Activated naive CD4-positive, alpha-beta T cell treated with anti-CD3 and anti-CD28 coated beads, Interleukin-2, amount 50 U/mL, for 72 hours (primary cell): Measurements from ENCODE around the gene PEG3. TPM values are rescaled to one million over a fixed set of nuclear protein-coding genes. Genes with fewer than 3 reads are reported as not detected.

ENCODE experiments used
- ATAC-seq, 2 donors: fragments of 150-1000 bp; cut with Tn5 transposase; 2 replicates each; pipeline ENCODE4 v1.10.0; 2021; ENCODE audit warnings: mild to moderate bottlenecking in 2 of 2, moderate library complexity in 2 of 2
- DNase-seq, 2 donors: peaks; one replicate each; pipeline ENCODE4 v3.0.0; 2021 to 2022; ENCODE audit warnings: low spot score in 2 of 2
- H3K27ac Mint-ChIP-seq, 2 donors: one replicate each; pipeline ENCODE4 v1.8.0; 2022; ENCODE audit warnings: mild to moderate bottlenecking in 2 of 2, mixed read lengths in 2 of 2
- H3K36me3 Mint-ChIP-seq, 2 donors: one replicate each; pipeline ENCODE4 v1.8.0; 2022; ENCODE audit warnings: mixed read lengths in 2 of 2
- H3K9me3 Mint-ChIP-seq, 2 donors: one replicate each; pipeline ENCODE4 v1.8.0; 2022; ENCODE audit warnings: mixed read lengths in 2 of 2
- total RNA-seq, 2 donors: library from RNA; stranded (reverse); gene quantifications; one replicate each; pipeline ENCODE4 v1.2.3, GENCODE V29; 2022

PEG3 gene
- total RNA-seq, 2 donors from 2014 or later = not detected

GRCh38 chr19:56827708-56828107 lies 12.8 kb downstream of the PEG3 start:
- ATAC-seq (no peak), DNase-seq (no peak)
- Mint-ChIP-seq H3K36me3 (peaks cover 10 to 44% of the 10 kb centered on the region in 2 donors), H3K9me3 (peaks cover 13 to 39% of the 10 kb centered on the region in 2 donors), H3K27ac (no peak overlapping the region)

GRCh38 chr19:56823956-56824355 lies 16.6 kb downstream of the PEG3 start:
- H3K36me3 Mint-ChIP-seq = peaks cover 21 to 56% of the 10 kb centered on the region in 2 donors
- H3K9me3 Mint-ChIP-seq = peaks cover 26 to 64% of the 10 kb centered on the region in 2 donors
- DNase-seq = no peak
- ATAC-seq = no peak
- H3K27ac Mint-ChIP-seq = no peak overlapping the region

DNA sequence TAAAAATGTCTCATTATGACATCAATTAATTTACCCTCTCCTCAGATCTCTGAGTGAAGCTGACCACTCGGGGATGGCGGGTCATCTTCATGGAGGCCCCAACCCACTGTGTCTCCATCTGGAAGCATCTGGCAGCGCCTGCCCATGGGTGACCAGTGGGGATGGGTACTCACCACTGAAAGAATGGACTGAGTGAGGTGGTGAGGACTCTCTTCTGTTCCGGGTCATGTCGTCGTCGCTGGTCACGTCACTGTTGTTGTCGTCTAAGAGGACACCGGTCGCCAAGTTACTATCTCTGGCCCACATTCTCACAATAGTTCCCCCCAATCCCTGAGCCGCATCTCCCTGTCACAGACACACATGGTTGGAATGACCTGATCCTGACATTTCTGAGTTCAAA lies 17.1 kb downstream of the PEG3 start:
- Mint-ChIP-seq H3K36me3 (peaks cover 27 to 60% of the 10 kb centered on the region in 2 donors), H3K9me3 (peaks cover 31 to 67% of the 10 kb centered on the region in 2 donors), H3K27ac (no peak overlapping the region)
- ATAC-seq = no peak
- no peak for DNase-seq

DNA sequence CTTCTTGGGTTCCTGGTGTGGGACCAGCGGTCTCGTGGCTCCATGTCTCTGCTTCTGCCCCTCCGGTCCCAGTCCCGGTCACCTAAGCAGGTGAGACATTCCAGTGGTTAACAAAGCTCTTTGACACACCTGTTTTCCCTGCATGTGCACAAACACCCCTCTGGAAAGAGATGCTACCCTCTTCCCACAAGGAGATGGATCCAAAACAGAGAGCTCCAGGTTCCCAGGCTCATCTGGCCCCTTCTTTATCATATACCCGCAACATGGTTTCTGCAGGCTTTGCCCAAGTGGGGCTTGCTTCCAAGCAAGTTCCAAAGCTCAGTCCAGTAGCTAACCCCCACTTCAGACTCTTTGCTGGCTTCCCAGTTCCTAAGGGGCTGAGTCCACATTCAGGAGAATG lies 17.8 kb downstream of the PEG3 start:
- Mint-ChIP-seq H3K27ac (no peak overlapping the region), H3K9me3 (peaks cover 34 to 69% of the 10 kb centered on the region in 2 donors), H3K36me3 (peaks cover 33 to 62% of the 10 kb centered on the region in 2 donors)
- DNase-seq (no peak), ATAC-seq (no peak)

GRCh38 chr19:56821675-56822074 lies 18.9 kb downstream of the PEG3 start:
- no peak for DNase-seq

DNA sequence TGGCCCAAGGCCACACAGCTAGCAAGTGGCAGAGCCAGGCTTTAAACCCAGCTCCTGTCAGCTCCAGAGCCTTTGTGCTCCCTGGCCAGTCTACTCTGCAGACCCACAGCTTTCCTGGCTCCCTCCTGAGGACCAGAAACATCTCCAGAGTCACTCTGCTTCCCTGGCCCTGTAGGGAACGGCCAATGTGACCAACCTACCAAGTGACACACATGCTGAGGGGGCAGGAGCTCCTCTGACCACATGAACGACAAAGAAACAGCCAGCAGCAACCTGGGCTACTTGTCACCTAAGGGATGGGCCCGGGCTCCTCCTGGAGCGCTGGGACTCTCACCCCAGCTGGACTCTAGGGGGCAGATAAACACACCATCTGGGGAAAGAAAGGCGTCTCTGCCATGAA lies 19.3 kb downstream of the PEG3 start:
- no peak overlapping the region for H3K27ac Mint-ChIP-seq
- DNase-seq (no peak), ATAC-seq (no peak)
- peaks cover 48 to 68% of the 10 kb centered on the region in 2 donors for H3K36me3 Mint-ChIP-seq
- peaks cover 49 to 74% of the 10 kb centered on the region in 2 donors for H3K9me3 Mint-ChIP-seq

More at GRCh38 chr19:56821675-56822074, 18.9 kb downstream of the PEG3 start:
- Mint-ChIP-seq H3K36me3 (peaks cover 44 to 67% of the 10 kb centered on the region in 2 donors), H3K9me3 (peaks cover 45 to 74% of the 10 kb centered on the region in 2 donors), H3K27ac (no peak overlapping the region)
- ATAC-seq = no peak

- no peak for ATAC-seq
- H3K27ac Mint-ChIP-seq = no peak overlapping the region
- peaks cover 65 to 73% of the 10 kb centered on the region in 2 donors for H3K36me3 Mint-ChIP-seq
- peaks cover 60 to 79% of the 10 kb centered on the region in 2 donors for H3K9me3 Mint-ChIP-seq
- DNase-seq = no peak
Measured at GRCh38 chr19:56819166-56819565, 21.4 kb downstream of the PEG3 start.

- Mint-ChIP-seq H3K9me3 (peaks cover 59 to 70% of the 10 kb centered on the region in 2 donors), H3K27ac (no peak overlapping the region), H3K36me3 (peaks cover 51 to 53% of the 10 kb centered on the region in 2 donors)
- no peak for DNase-seq
- ATAC-seq = no peak
Measured at GRCh38 chr19:56814656-56815055, 25.9 kb downstream of the PEG3 start.

DNA sequence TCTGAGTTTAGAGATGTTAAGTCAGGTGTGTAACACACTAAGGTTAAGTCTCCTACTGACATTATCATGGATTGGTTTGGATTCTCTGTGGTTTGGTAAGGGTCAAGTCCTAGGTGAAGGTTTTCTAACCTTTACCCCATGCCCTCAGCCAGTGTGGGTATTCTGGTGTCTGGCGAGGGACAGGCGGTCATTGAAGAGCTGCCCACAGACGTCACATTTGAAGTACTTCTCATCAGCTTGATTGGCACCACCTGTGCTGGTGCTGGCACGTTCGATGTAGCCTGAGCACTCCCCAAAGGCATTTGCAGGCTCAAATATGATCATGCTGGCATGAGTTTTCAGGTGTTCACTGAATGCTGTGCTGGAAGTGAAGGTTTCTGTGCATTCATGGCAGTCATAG lies 27.0 kb downstream of the PEG3 start:
- Mint-ChIP-seq H3K36me3 (peaks cover 42% of the 10 kb centered on the region in 2 donors), H3K9me3 (peaks cover 57 to 64% of the 10 kb centered on the region in 2 donors), H3K27ac (no peak overlapping the region)
- DNase-seq (no peak), ATAC-seq (no peak)

GRCh38 chr19:56811480-56811879 lies 29.0 kb downstream of the PEG3 start:
- ATAC-seq = no peak
- Mint-ChIP-seq H3K27ac (no peak overlapping the region), H3K36me3 (peaks cover 31% of the 10 kb centered on the region in 2 donors), H3K9me3 (peaks cover 50 to 51% of the 10 kb centered on the region in 2 donors)
- no peak for DNase-seq

GRCh38 chr19:56810260-56810659 lies 30.3 kb downstream of the PEG3 start:
- DNase-seq (no peak), ATAC-seq (no peak)
- Mint-ChIP-seq H3K9me3 (peaks cover 45 to 55% of the 10 kb centered on the region in 2 donors), H3K27ac (no peak overlapping the region), H3K36me3 (peaks cover 28 to 33% of the 10 kb centered on the region in 2 donors)

GRCh38 chr19:56808717-56809392 lies 31.7 kb downstream of the PEG3 start:
- no peak for ATAC-seq
- H3K27ac Mint-ChIP-seq = no peak overlapping the region
- peaks cover 14 to 28% of the 10 kb centered on the region in 2 donors for H3K36me3 Mint-ChIP-seq
- H3K9me3 Mint-ChIP-seq = peaks cover 36 to 51% of the 10 kb centered on the region in 2 donors
- no peak for DNase-seq

DNA sequence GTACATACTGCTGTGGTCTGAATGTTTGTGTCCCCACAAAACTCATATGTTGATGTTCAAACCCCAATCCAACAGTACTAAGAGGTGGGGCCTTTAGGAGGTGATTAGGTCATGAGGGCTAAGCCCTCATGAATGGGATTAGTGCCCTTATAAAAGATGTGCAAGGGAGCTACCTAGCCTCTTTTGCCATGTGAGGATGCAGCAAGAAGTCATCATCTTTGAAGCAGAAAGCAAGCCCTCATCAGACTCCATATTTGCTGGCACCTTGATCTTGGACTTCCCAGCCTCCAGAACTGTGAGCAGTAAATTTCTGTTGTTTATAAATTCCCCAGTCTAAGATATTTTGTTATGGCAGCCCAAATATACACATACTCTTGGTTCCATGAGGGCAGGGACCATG lies 33.9 kb downstream of the PEG3 start:
- DNase-seq (no peak), ATAC-seq (no peak)
- Mint-ChIP-seq H3K27ac (no peak overlapping the region), H3K9me3 (peaks cover 26 to 55% of the 10 kb centered on the region in 2 donors), H3K36me3 (peaks cover 19 to 42% of the 10 kb centered on the region in 2 donors)

Other genes starting within 250 kb of the PEG3 start
- gene ZNF71, start 245.4 kb downstream of the PEG3 start, total RNA-seq = 1 to 10 TPM; 4.4 to 4.7 TPM
- under 1 TPM; 0.30 to 0.31 TPM for gene SMIM17, start 197.6 kb downstream of the PEG3 start, total RNA-seq
- 1 to 10 TPM; 1.7 to 2.2 TPM for gene ZNF835, start 169.0 kb downstream of the PEG3 start, total RNA-seq
- not detected for gene ZIM2, start within 50 bp of the PEG3 start, total RNA-seq